Stimulated activated CD4-positive, alpha-beta T cell treated with anti-CD3 and anti-CD28 coated beads, Interleukin-4, amount 100 ng/mL, for 4 hours (primary cell): ENCODE data around the gene PRPF6.

ENCODE experiments used
- DNase-seq, 2 experiments: peaks; one replicate each; pipeline ENCODE4 v3.0.0-alpha.2; 2020

The PRPF6 gene

GRCh38 chr20:64079273-64080012 lies 98.5 kb downstream of the PRPF6 start, which contains the start of gene RGS19:
Gene RGS19, minus strand, starts transcription at chr20:64079518. Its CDS starts 2,632 bp downstream, at chr20:64076886.
- peak; percentile 67 to 71 for DNase-seq

DNA sequence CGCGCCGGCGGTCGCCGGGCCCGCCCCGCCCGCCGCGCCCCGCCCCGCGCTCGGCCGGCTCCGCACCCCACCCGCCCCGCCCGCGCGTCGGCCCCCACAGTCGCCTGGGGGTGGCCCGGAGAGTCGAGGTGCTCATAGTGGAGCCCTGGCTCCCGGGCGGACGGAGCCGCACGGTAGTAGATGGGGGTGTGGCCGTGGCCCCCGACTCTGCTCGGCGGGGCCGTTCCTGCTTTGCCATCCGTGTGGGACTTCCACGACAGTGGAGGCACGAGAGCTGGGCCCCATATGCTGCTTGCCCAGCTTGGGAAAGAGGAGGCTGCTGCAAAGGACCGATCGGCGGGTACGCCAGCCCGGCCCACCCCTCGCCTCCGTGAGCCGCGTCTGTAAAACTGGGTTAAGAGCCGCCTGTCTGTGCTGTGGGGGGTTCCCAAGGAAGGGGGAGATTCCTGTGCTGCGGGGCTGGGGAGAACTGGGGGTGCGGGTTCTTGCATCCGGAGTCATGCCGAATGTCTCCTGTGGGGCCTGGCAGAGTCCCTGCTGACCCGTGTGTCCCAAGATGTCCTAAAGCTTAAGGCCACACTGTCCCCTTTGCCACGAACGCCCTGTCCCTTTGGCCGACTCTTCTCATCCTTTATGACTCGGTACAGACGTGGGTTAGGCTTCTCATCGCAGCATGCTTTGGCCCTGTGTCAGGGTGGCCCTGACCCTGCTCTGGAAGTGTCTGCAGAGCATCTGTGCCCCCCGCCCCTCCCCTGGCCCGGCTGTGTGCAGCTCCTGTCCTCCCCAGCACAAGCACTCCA lies 99.3 kb downstream of the PRPF6 start, which contains the start of gene OPRL1:
Gene OPRL1 (plus strand): TSS at position 70 of the 800 bp plus-strand sequence. CDS start 12,639 bp downstream, outside the sequence.
- DNase-seq, result peak in 1 of 2 experiments; percentile 50

DNA sequence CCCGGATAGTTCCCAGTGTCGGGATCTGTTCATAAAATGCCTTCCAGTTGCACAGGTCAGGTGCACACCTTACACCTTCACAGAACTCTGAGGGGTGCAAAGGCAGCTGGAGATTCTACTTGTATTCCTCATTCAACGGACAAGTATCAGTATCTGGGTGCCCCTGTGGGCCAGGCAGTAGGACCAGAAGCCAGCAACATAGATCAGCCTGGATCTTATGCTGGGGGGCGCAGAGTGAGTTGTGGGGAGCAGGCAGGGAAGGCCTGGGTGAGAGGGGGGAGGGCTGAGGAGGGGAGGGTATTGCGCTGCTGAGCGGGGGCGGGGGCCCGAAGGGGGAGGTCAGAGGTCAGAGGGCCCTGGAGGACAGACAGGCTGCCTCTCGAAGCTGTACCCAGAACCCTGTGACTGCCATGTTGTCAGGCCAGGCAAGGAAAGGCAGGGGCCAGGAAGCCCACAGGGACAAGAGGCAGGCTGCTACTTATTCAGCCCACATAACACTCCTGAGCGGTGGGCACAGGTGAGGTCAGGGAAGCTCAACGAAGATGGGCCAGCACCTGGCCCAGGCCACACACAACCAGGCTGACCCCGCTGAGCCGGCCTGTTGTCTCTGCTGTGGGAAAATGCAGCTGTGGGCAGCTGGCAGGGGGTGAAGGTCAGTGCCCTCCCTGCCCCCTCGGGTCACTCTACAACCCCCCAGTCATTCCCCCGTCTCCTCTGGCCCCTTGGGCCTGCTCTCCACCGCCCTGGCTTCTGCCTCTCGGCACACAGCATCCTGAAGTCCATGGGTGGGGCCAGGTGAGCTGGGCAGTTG lies 100.1 kb downstream of the PRPF6 start:
- DNase-seq, result no peak

GRCh38 chr20:64081624-64081964 lies 100.7 kb downstream of the PRPF6 start:
- DNase-seq, result no peak

DNA sequence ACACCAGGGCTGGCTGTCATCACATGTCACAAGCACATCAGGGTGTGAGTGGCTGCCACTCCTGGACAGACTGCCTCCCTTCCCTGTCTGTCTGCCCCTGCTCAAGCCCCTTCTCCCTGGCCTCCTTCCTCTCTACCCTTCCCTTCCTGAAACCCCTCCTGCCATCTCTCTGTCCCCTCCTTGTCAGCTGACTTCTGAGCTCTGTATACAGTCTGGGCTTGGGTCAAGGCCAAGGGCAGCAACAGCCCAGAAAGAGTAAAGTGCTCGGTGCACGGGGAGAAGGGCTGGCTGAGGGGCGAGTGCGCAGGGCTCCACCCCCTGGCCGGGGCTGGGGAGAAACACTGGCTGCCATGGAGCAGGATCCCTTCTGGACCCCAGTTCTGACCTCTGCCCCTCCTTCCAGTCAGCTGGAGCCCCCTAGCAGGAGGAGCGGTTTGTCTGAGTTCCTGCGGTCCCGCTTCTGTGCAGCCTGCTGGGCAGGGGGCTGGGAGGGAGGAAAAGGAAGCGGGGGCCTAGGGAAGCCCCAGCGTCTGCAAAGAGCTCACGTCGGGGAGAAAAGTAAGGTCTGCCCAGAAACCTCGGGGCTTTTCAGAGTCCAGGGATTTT lies 101.3 kb downstream of the PRPF6 start:
- no peak for DNase-seq
